CD4-positive, alpha-beta T cell treated with Interleukin-15 for 1 hour (primary cell): ENCODE data around the gene CDK8.

Experiments
- DNase-seq: peaks from one replicate; pipeline ENCODE4 v3.0.0-alpha.2; 2020

CDK8 gene

DNA sequence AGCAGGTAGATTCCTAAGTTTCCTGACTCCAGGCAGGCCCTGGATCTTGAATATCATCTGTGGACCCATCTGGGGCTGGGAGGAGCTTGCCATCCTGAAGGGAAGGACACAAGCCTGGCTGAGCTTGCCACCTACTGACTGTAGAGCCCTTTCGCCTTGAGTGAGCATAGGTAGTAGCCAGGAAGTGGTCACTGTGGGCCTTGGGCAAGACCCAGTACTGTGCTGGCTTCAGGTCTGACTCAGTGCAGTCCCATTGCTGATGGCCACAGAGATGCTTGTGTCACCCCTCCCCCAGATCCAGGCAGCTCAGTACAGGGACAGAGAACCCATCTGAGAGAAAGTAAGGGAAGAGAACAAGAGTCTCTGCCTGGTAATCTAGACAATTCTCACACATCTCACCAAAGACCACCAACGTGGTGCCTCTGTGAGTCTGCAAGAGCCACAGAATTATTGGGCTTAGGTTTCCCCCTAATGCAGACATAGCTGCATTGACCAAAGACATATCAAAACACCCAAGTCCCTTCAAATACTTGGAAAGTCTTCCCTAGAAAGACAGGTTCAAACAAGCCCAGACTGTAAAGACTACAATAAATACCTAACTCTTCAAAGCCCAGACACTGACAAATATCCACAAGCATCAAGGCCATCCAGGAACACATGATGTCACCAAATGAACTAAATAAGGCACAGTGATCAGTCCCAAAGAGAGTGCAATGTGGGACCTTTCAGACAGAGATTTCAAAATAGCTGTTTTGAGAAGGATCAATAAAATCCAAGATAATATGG, 195.3 kb downstream of the CDK8 start:
- no peak for DNase-seq
